ENCODE data around the gene HIVEP2. TPM values are rescaled to one million over a fixed set of nuclear protein-coding genes. Genes with fewer than 3 reads are reported as not detected.

Gene HIVEP2
- total RNA-seq, 2 donors from 2014 or later, result 1.7 to 2.4 TPM

DNA sequence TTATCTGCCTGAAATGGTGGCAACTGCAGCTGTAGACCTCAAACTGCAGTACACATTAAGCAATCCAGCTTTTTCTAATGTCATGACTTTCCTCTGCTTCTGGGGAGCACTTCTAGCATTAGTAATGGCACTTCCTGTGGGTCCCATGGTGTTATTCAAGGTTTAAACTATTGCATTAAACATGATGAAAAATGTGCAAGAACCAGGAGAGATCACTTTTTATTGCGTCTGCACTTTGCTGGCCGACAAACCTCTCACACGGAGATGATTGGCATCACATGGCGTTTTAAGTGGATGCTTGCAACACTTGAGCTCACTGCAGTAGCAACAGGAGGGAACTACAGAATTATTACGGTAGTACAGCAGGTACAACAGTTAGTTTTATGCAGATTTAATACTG is 148.4 kb downstream of the HIVEP2 start:
- DNase-seq, result no peak
- H3K27ac ChIP-seq (ENCODE audit: low read depth, low read length), result no peak overlapping the region
- TF ChIP-seq, protein P1, sequence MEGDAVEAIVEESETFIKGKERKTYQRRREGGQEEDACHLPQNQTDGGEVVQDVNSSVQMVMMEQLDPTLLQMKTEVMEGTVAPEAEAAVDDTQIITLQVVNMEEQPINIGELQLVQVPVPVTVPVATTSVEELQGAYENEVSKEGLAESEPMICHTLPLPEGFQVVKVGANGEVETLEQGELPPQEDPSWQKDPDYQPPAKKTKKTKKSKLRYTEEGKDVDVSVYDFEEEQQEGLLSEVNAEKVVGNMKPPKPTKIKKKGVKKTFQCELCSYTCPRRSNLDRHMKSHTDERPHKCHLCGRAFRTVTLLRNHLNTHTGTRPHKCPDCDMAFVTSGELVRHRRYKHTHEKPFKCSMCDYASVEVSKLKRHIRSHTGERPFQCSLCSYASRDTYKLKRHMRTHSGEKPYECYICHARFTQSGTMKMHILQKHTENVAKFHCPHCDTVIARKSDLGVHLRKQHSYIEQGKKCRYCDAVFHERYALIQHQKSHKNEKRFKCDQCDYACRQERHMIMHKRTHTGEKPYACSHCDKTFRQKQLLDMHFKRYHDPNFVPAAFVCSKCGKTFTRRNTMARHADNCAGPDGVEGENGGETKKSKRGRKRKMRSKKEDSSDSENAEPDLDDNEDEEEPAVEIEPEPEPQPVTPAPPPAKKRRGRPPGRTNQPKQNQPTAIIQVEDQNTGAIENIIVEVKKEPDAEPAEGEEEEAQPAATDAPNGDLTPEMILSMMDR (conservative IDR thresholded peaks at IDR 0.05), result no peak
- H3K36me3 Mint-ChIP-seq (ENCODE audit: low read depth), result no peaks in the 10 kb centered on the region
- H3K9ac ChIP-seq (ENCODE audit: extremely low read depth, low read length, poor library complexity, severe bottlenecking), result no peak overlapping the region
- no peaks in the 10 kb centered on the region for H3K9me3 ChIP-seq (ENCODE audit: control insufficient read depth, low read length)
- H3K4me1 ChIP-seq (ENCODE audit: control insufficient read depth, insufficient read depth, low read length), result no peaks in the 10 kb centered on the region
- no peaks in the 10 kb centered on the region for H3K27me3 Mint-ChIP-seq (ENCODE audit: insufficient read depth)
- H3K36me3 ChIP-seq (ENCODE audit: control insufficient read depth, insufficient read depth, low read length), result no peaks in the 10 kb centered on the region
- no peaks in the 10 kb centered on the region for H3K27me3 ChIP-seq (ENCODE audit: control insufficient read depth, insufficient read depth, low read length, poor library complexity, severe bottlenecking)
- 91 to 93% methylated on average over 5 of the region's 5 CpGs for WGBS, 2 experiments (ENCODE audit: insufficient coverage in 1 of 2, insufficient read length in 1 of 2)
- H3K4me1 Mint-ChIP-seq, result no peaks in the 10 kb centered on the region
- H3K27ac Mint-ChIP-seq, result no peak overlapping the region
- H3K9me3 Mint-ChIP-seq, result no peaks in the 10 kb centered on the region
- H3K4me3 ChIP-seq (ENCODE audit: low read length), result no peak overlapping the region
- H3K4me3 Mint-ChIP-seq, result no peak overlapping the region

DNA sequence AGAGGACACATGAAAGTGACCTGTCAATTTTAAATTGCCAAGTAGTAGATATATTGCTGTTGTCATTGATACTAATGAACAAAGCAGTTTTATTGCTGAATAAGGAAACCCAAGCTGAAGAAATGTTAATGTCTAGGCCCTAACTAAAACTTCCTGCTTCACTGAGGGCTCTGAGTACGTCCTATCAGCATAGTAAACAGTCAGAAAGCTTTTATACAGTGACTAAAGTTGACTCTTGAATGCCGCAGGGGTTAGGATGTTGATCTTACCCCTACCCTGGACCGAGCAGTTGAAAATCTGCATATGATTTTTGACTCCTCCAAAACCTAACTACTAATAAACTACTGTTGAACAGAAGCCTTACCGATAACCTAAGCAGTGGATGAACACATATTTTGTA is 149.0 kb downstream of the HIVEP2 start:
- Histone ChIP-seq H3K4me1 (ENCODE audit: control insufficient read depth, insufficient read depth, low read length) (no peaks in the 10 kb centered on the region), H3K36me3 (ENCODE audit: control insufficient read depth, insufficient read depth, low read length) (no peaks in the 10 kb centered on the region), H3K4me3 (ENCODE audit: low read length) (no peak overlapping the region), H3K27ac (ENCODE audit: low read depth, low read length) (no peak overlapping the region), H3K27me3 (ENCODE audit: control insufficient read depth, insufficient read depth, low read length, poor library complexity, severe bottlenecking) (no peaks in the 10 kb centered on the region), H3K9ac (ENCODE audit: extremely low read depth, low read length, poor library complexity, severe bottlenecking) (no peak overlapping the region), H3K9me3 (ENCODE audit: control insufficient read depth, low read length) (no peaks in the 10 kb centered on the region)
- H3K27me3 Mint-ChIP-seq (ENCODE audit: insufficient read depth), result no peaks in the 10 kb centered on the region
- H3K4me3 Mint-ChIP-seq, result no peak overlapping the region
- H3K4me1 Mint-ChIP-seq, result no peaks in the 10 kb centered on the region
- H3K9me3 Mint-ChIP-seq, result no peaks in the 10 kb centered on the region
- TF ChIP-seq, protein P1 (conservative IDR thresholded peaks at IDR 0.05), result no peak
- H3K27ac Mint-ChIP-seq, result no peak overlapping the region
- no peaks in the 10 kb centered on the region for H3K36me3 Mint-ChIP-seq (ENCODE audit: low read depth)
- 91 to 100% methylated on average over 2 to 3 of the region's 4 CpGs for WGBS, 2 experiments (ENCODE audit: insufficient coverage in 1 of 2, insufficient read length in 1 of 2)
- DNase-seq, result no peak

DNA sequence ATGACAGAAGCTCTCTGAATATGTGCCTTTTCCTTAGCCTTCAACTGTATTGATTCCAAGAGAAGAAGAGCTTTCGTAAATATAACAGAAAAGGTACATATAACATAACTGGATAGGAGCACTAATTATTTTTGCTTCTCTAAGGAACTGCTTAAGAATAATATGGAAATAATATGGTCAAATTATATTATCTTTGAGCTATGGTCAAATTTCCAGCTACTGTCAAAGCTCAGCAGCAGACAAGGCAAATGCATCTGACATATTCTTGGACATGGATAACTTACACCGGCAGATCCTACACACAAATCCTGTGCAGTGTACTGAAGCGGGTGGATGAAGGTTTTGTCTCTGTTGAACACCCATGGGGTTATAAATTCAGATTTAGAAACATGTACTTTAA is 150.6 kb downstream of the HIVEP2 start:
- DNase-seq, result no peak
- Mint-ChIP-seq H3K9me3 (no peaks in the 10 kb centered on the region), H3K27me3 (ENCODE audit: insufficient read depth) (no peaks in the 10 kb centered on the region), H3K4me3 (no peak overlapping the region), H3K36me3 (ENCODE audit: low read depth) (no peaks in the 10 kb centered on the region), H3K27ac (no peak overlapping the region), H3K4me1 (peaks cover 4% of the 10 kb centered on the region)
- Histone ChIP-seq H3K9me3 (ENCODE audit: control insufficient read depth, low read length) (no peaks in the 10 kb centered on the region), H3K27ac (ENCODE audit: low read depth, low read length) (no peak overlapping the region), H3K4me3 (ENCODE audit: low read length) (no peak overlapping the region), H3K4me1 (ENCODE audit: control insufficient read depth, insufficient read depth, low read length) (no peaks in the 10 kb centered on the region), H3K27me3 (ENCODE audit: control insufficient read depth, insufficient read depth, low read length, poor library complexity, severe bottlenecking) (no peaks in the 10 kb centered on the region), H3K36me3 (ENCODE audit: control insufficient read depth, insufficient read depth, low read length) (no peaks in the 10 kb centered on the region), H3K9ac (ENCODE audit: extremely low read depth, low read length, poor library complexity, severe bottlenecking) (no peak overlapping the region)
- 97 to 100% methylated on average over 2 of the region's 3 CpGs for WGBS, 2 experiments (ENCODE audit: insufficient coverage in 1 of 2, insufficient read length in 1 of 2)
- TF ChIP-seq, protein P1 (conservative IDR thresholded peaks at IDR 0.05), result no peak

Measured in endodermal cell (in vitro differentiated cells).